ENCODE results near the gene LCLAT1. TPM values are rescaled to one million over a fixed set of nuclear protein-coding genes. Genes with fewer than 3 reads are reported as not detected.

Gene LCLAT1
- total RNA-seq, 1 donor from 2014 or later, result 41.0 TPM

GRCh38 chr2:30427606-30428347 lies 19.3 kb upstream of the LCLAT1 start:
- intact Hi-C loops (cut with micrococcal nuclease), result no loop called here
- no peaks in the 10 kb centered on the region for H3K9me3 ChIP-seq (replicated peaks)
- no peak for TF ChIP-seq CTCF (IDR thresholded peaks at IDR 0.05; ENCODE audit: borderline replicate concordance)
- H3K4me1 ChIP-seq, result peaks cover 6% of the 10 kb centered on the region
- H3K27me3 ChIP-seq (ENCODE audit: low read depth), result no peaks in the 10 kb centered on the region
- H3K4me3 ChIP-seq, result no peak overlapping the region
- no peaks in the 10 kb centered on the region for H3K36me3 ChIP-seq
- no peak for DNase-seq
- H3K27ac ChIP-seq (replicated peaks), result no peak overlapping the region

GRCh38 chr2:30428348-30428662 lies 18.7 kb upstream of the LCLAT1 start:
- intact Hi-C loops (cut with micrococcal nuclease), result no loop called here
- H3K9me3 ChIP-seq (replicated peaks), result no peaks in the 10 kb centered on the region
- no peak for TF ChIP-seq CTCF (IDR thresholded peaks at IDR 0.05; ENCODE audit: borderline replicate concordance)

GRCh38 chr2:30428827-30429461 lies 18.1 kb upstream of the LCLAT1 start:
- Histone ChIP-seq H3K27me3 (ENCODE audit: low read depth) (no peaks in the 10 kb centered on the region), H3K4me3 (no peak overlapping the region), H3K4me1 (peaks cover 3% of the 10 kb centered on the region), H3K9me3 (replicated peaks) (no peaks in the 10 kb centered on the region), H3K27ac (replicated peaks) (no peak overlapping the region), H3K36me3 (no peaks in the 10 kb centered on the region)
- intact Hi-C loops (cut with micrococcal nuclease), result no loop called here
- no peak for TF ChIP-seq CTCF (IDR thresholded peaks at IDR 0.05; ENCODE audit: borderline replicate concordance)
- DNase-seq, result no peak

More at GRCh38 chr2:30428348-30428662, 18.7 kb upstream of the LCLAT1 start:
- H3K27me3 ChIP-seq (ENCODE audit: low read depth), result no peaks in the 10 kb centered on the region
- DNase-seq, result no peak
- no peak overlapping the region for H3K27ac ChIP-seq (replicated peaks)
- no peaks in the 10 kb centered on the region for H3K36me3 ChIP-seq
- H3K4me3 ChIP-seq, result no peak overlapping the region
- H3K4me1 ChIP-seq, result peaks cover under 1% of the 10 kb centered on the region

- no peak for TF ChIP-seq CTCF (IDR thresholded peaks at IDR 0.05; ENCODE audit: borderline replicate concordance)
- H3K27me3 ChIP-seq (ENCODE audit: low read depth), result no peaks in the 10 kb centered on the region
- intact Hi-C loops (cut with micrococcal nuclease), result no loop called here
- peaks cover 32% of the 10 kb centered on the region for H3K4me1 ChIP-seq
- H3K27ac ChIP-seq (replicated peaks), result no peak overlapping the region
- no peaks in the 10 kb centered on the region for H3K36me3 ChIP-seq
- no peak overlapping the region for H3K4me3 ChIP-seq
- H3K9me3 ChIP-seq (replicated peaks), result no peaks in the 10 kb centered on the region
- no peak for DNase-seq
Measured at GRCh38 chr2:30433541-30434299, 13.3 kb upstream of the LCLAT1 start.

GRCh38 chr2:30434708-30435107 lies 12.3 kb upstream of the LCLAT1 start:
- Histone ChIP-seq H3K4me1 (peaks cover 41% of the 10 kb centered on the region), H3K27ac (replicated peaks) (no peak overlapping the region), H3K9me3 (replicated peaks) (no peaks in the 10 kb centered on the region), H3K27me3 (ENCODE audit: low read depth) (no peaks in the 10 kb centered on the region), H3K4me3 (no peak overlapping the region), H3K36me3 (no peaks in the 10 kb centered on the region)
- intact Hi-C loops (cut with micrococcal nuclease), result no loop called here
- no peak for TF ChIP-seq CTCF (IDR thresholded peaks at IDR 0.05; ENCODE audit: borderline replicate concordance)
- no peak for DNase-seq

Measured in left ventricle myocardium inferior (tissue), 1 donor.